ENCODE results near the gene PMS1. TPM values are rescaled to one million over a fixed set of nuclear protein-coding genes. Genes with fewer than 3 reads are reported as not detected.

PMS1 gene
- total and polyA plus RNA-seq, 2 experiments from 2014 or later = 53.7 to 64.1 TPM

GRCh38 chr2:189803431-189803830 lies 19.2 kb downstream of the PMS1 start:
- Histone ChIP-seq H3F3A (replicated peaks; ENCODE audit: low read depth) (no peaks in the 10 kb centered on the region), H3K27ac (ENCODE audit: low read depth) (no peak overlapping the region), H3K9me2 (ENCODE audit: insufficient read depth) (no peaks in the 10 kb centered on the region), H3K36me3 (ENCODE audit: insufficient read depth) (no peaks in the 10 kb centered on the region; the same call in 1 of the 2 replicates), H3K79me2 (replicated peaks; ENCODE audit: insufficient read depth) (peaks cover 5% of the 10 kb centered on the region; the same call in 1 of the 2 replicates), H3K4me2 (no peak overlapping the region), H4K20me1 (replicated peaks; ENCODE audit: insufficient read depth) (0 out of 2 replicates have a peak, but pooled peaks cover 5% of the 10 kb centered on the region), H2AFZ (no peak overlapping the region), H3K4me3 (no peak overlapping the region), H3K4me1 (ENCODE audit: insufficient read depth) (no peaks in the 10 kb centered on the region), H3K27me3 (ENCODE audit: insufficient read depth) (no peaks in the 10 kb centered on the region)
- no peak overlapping the region for H3K4me3 Mint-ChIP-seq
- peaks cover 33% of the 10 kb centered on the region; the same call in 2 of the 3 replicates for H3K36me3 Mint-ChIP-seq (ENCODE audit: low read depth)
- H3K27me3 Mint-ChIP-seq (ENCODE audit: insufficient read depth, low read depth, poor library complexity) = no peaks in the 10 kb centered on the region
- H3K27ac Mint-ChIP-seq = no peak overlapping the region
- no peak for ATAC-seq
- no peak for DNase-seq (ENCODE audit: low spot score)
- TF ChIP-seq NANOG (IDR thresholded peaks at IDR 0.05; ENCODE audit: borderline replicate concordance) (no peak), STAT1 (IDR thresholded peaks at IDR 0.05; ENCODE audit: unreplicated experiment) (no peak), CREB1 (CRISPR knock-in tag; IDR thresholded peaks at IDR 0.05; ENCODE audit: low read depth) (no peak), ZNF114 (CRISPR knock-in tag; IDR thresholded peaks at IDR 0.05) (no peak), POLR2AphosphoS5 (IDR thresholded peaks at IDR 0.05; ENCODE audit: low read depth) (no peak), EZH2phosphoT487 (IDR thresholded peaks at IDR 0.05; ENCODE audit: unreplicated experiment) (no peak), ZNF331 (CRISPR knock-in tag; IDR thresholded peaks at IDR 0.05; ENCODE audit: low read depth) (no peak), REST (IDR thresholded peaks at IDR 0.05; ENCODE audit: unreplicated experiment) (no peak)
- TF ChIP-seq, protein P1, sequence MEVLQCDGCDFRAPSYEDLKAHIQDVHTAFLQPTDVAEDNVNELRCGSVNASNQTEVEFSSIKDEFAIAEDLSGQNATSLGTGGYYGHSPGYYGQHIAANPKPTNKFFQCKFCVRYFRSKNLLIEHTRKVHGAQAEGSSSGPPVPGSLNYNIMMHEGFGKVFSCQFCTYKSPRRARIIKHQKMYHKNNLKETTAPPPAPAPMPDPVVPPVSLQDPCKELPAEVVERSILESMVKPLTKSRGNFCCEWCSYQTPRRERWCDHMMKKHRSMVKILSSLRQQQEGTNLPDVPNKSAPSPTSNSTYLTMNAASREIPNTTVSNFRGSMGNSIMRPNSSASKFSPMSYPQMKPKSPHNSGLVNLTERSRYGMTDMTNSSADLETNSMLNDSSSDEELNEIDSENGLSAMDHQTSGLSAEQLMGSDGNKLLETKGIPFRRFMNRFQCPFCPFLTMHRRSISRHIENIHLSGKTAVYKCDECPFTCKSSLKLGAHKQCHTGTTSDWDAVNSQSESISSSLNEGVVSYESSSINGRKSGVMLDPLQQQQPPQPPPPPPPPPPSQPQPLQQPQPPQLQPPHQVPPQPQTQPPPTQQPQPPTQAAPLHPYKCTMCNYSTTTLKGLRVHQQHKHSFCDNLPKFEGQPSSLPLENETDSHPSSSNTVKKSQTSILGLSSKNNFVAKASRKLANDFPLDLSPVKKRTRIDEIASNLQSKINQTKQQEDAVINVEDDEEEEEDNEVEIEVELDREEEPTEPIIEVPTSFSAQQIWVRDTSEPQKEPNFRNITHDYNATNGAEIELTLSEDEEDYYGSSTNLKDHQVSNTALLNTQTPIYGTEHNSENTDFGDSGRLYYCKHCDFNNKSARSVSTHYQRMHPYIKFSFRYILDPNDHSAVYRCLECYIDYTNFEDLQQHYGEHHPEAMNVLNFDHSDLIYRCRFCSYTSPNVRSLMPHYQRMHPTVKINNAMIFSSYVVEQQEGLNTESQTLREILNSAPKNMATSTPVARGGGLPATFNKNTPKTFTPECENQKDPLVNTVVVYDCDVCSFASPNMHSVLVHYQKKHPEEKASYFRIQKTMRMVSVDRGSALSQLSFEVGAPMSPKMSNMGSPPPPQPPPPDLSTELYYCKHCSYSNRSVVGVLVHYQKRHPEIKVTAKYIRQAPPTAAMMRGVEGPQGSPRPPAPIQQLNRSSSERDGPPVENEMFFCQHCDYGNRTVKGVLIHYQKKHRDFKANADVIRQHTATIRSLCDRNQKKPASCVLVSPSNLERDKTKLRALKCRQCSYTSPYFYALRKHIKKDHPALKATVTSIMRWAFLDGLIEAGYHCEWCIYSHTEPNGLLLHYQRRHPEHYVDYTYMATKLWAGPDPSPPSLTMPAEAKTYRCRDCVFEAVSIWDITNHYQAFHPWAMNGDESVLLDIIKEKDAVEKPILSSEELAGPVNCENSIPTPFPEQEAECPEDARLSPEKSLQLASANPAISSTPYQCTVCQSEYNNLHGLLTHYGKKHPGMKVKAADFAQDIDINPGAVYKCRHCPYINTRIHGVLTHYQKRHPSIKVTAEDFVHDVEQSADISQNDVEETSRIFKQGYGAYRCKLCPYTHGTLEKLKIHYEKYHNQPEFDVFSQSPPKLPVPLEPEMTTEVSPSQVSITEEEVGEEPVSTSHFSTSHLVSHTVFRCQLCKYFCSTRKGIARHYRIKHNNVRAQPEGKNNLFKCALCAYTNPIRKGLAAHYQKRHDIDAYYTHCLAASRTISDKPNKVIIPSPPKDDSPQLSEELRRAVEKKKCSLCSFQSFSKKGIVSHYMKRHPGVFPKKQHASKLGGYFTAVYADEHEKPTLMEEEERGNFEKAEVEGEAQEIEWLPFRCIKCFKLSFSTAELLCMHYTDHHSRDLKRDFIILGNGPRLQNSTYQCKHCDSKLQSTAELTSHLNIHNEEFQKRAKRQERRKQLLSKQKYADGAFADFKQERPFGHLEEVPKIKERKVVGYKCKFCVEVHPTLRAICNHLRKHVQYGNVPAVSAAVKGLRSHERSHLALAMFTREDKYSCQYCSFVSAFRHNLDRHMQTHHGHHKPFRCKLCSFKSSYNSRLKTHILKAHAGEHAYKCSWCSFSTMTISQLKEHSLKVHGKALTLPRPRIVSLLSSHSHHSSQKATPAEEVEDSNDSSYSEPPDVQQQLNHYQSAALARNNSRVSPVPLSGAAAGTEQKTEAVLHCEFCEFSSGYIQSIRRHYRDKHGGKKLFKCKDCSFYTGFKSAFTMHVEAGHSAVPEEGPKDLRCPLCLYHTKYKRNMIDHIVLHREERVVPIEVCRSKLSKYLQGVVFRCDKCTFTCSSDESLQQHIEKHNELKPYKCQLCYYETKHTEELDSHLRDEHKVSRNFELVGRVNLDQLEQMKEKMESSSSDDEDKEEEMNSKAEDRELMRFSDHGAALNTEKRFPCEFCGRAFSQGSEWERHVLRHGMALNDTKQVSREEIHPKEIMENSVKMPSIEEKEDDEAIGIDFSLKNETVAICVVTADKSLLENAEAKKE (CRISPR knock-in tag; IDR thresholded peaks at IDR 0.05) = no peak
- TF ChIP-seq, protein P2, sequence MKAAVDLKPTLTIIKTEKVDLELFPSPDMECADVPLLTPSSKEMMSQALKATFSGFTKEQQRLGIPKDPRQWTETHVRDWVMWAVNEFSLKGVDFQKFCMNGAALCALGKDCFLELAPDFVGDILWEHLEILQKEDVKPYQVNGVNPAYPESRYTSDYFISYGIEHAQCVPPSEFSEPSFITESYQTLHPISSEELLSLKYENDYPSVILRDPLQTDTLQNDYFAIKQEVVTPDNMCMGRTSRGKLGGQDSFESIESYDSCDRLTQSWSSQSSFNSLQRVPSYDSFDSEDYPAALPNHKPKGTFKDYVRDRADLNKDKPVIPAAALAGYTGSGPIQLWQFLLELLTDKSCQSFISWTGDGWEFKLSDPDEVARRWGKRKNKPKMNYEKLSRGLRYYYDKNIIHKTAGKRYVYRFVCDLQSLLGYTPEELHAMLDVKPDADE (IDR thresholded peaks at IDR 0.05) = no peak
- no peaks in the 10 kb centered on the region for H3K4me1 Mint-ChIP-seq
- no peaks in the 10 kb centered on the region for H3K9me3 Mint-ChIP-seq
